ENCODE data around the gene FAM181B.

FAM181B gene

GRCh38 chr11:82754410-82754809, 20.7 kb upstream of the FAM181B start:
- Mint-ChIP-seq H3K4me1 (ENCODE audit: low read depth) (no peaks in the 10 kb centered on the region), H3K36me3 (ENCODE audit: low read depth) (no peaks in the 10 kb centered on the region), H3K27me3 (peaks cover 9% of the 10 kb centered on the region), H3K27ac (no peak overlapping the region), H3K4me3 (no peak overlapping the region), H3K9me3 (no peaks in the 10 kb centered on the region)
- intact Hi-C loops (cut with micrococcal nuclease), result no loop called here

- Mint-ChIP-seq H3K27ac (no peak overlapping the region), H3K4me1 (ENCODE audit: low read depth) (no peaks in the 10 kb centered on the region), H3K9me3 (no peaks in the 10 kb centered on the region), H3K4me3 (no peak overlapping the region), H3K27me3 (peaks cover 9% of the 10 kb centered on the region), H3K36me3 (ENCODE audit: low read depth) (no peaks in the 10 kb centered on the region)
- intact Hi-C loops (cut with micrococcal nuclease), result no loop called here
These were observed 20.3 kb upstream of the FAM181B start for GRCh38 chr11:82753921-82754320.

- Mint-ChIP-seq H3K4me3 (no peak overlapping the region), H3K36me3 (ENCODE audit: low read depth) (no peaks in the 10 kb centered on the region), H3K4me1 (ENCODE audit: low read depth) (no peaks in the 10 kb centered on the region), H3K9me3 (no peaks in the 10 kb centered on the region), H3K27me3 (peaks cover 9% of the 10 kb centered on the region), H3K27ac (no peak overlapping the region)
- intact Hi-C loops (cut with micrococcal nuclease), result no loop called here
These were observed 19.1 kb upstream of the FAM181B start for GRCh38 chr11:82752801-82753200.

GRCh38 chr11:82750643-82751139, 17.0 kb upstream of the FAM181B start:
- no peaks in the 10 kb centered on the region for H3K36me3 Mint-ChIP-seq (ENCODE audit: low read depth)
- no peak overlapping the region for H3K27ac Mint-ChIP-seq
- H3K27me3 Mint-ChIP-seq, result peaks cover 10% of the 10 kb centered on the region
- H3K4me3 Mint-ChIP-seq, result no peak overlapping the region
- H3K9me3 Mint-ChIP-seq, result no peaks in the 10 kb centered on the region
- H3K4me1 Mint-ChIP-seq (ENCODE audit: low read depth), result no peaks in the 10 kb centered on the region
- intact Hi-C loops (cut with micrococcal nuclease), result no loop called here

- Mint-ChIP-seq H3K4me1 (ENCODE audit: low read depth) (no peaks in the 10 kb centered on the region), H3K27ac (no peak overlapping the region), H3K9me3 (no peaks in the 10 kb centered on the region), H3K36me3 (ENCODE audit: low read depth) (no peaks in the 10 kb centered on the region), H3K4me3 (no peak overlapping the region), H3K27me3 (peaks cover 10% of the 10 kb centered on the region)
- intact Hi-C loops (cut with micrococcal nuclease), result no loop called here
These were observed 13.8 kb upstream of the FAM181B start for GRCh38 chr11:82747471-82747870.

GRCh38 chr11:82738091-82738490, 4.4 kb upstream of the FAM181B start:
- intact Hi-C loops (cut with micrococcal nuclease), result no loop called here
- H3K4me3 Mint-ChIP-seq, result no peak overlapping the region
- peaks cover 8% of the 10 kb centered on the region for H3K4me1 Mint-ChIP-seq (ENCODE audit: low read depth)
- no peaks in the 10 kb centered on the region for H3K36me3 Mint-ChIP-seq (ENCODE audit: low read depth)
- H3K27ac Mint-ChIP-seq, result no peak overlapping the region
- H3K9me3 Mint-ChIP-seq, result no peaks in the 10 kb centered on the region
- peaks cover 40% of the 10 kb centered on the region for H3K27me3 Mint-ChIP-seq

- Mint-ChIP-seq H3K27ac (no peak overlapping the region), H3K4me3 (no peak overlapping the region), H3K9me3 (no peaks in the 10 kb centered on the region), H3K27me3 (peaks cover 72% of the 10 kb centered on the region), H3K36me3 (ENCODE audit: low read depth) (no peaks in the 10 kb centered on the region), H3K4me1 (ENCODE audit: low read depth) (peaks cover 8% of the 10 kb centered on the region)
- intact Hi-C loops (cut with micrococcal nuclease), result no loop called here
These were observed 436 bp upstream of the FAM181B start for GRCh38 chr11:82734120-82734479.

- Mint-ChIP-seq H3K27me3 (peaks cover 74% of the 10 kb centered on the region), H3K9me3 (no peaks in the 10 kb centered on the region)
- intact Hi-C loops (cut with micrococcal nuclease), result no loop called here
These were observed 775 bp downstream of the FAM181B start for GRCh38 chr11:82732734-82733443.

GRCh38 chr11:82732348-82732733, 1.3 kb downstream of the FAM181B start:
- Mint-ChIP-seq H3K27me3 (peaks cover 73% of the 10 kb centered on the region), H3K36me3 (ENCODE audit: low read depth) (no peaks in the 10 kb centered on the region), H3K4me1 (ENCODE audit: low read depth) (peaks cover 8% of the 10 kb centered on the region), H3K9me3 (no peaks in the 10 kb centered on the region), H3K4me3 (no peak overlapping the region), H3K27ac (no peak overlapping the region)
- intact Hi-C loops (cut with micrococcal nuclease), result no loop called here

More at GRCh38 chr11:82732734-82733443, 775 bp downstream of the FAM181B start:
- Mint-ChIP-seq H3K36me3 (ENCODE audit: low read depth) (no peaks in the 10 kb centered on the region), H3K4me3 (peak overlapping the region; percentile 49), H3K27ac (no peak overlapping the region), H3K4me1 (ENCODE audit: low read depth) (peaks cover 8% of the 10 kb centered on the region)

GRCh38 chr11:82731691-82732277, 1.9 kb downstream of the FAM181B start:
- intact Hi-C loops (cut with micrococcal nuclease), result no loop called here
- Mint-ChIP-seq H3K27me3 (peaks cover 73% of the 10 kb centered on the region), H3K36me3 (ENCODE audit: low read depth) (no peaks in the 10 kb centered on the region), H3K27ac (no peak overlapping the region), H3K4me3 (no peak overlapping the region), H3K4me1 (ENCODE audit: low read depth) (peaks cover 8% of the 10 kb centered on the region), H3K9me3 (no peaks in the 10 kb centered on the region)

GRCh38 chr11:82730754-82731153, 2.9 kb downstream of the FAM181B start:
- no peaks in the 10 kb centered on the region for H3K36me3 Mint-ChIP-seq (ENCODE audit: low read depth)
- peaks cover 8% of the 10 kb centered on the region for H3K4me1 Mint-ChIP-seq (ENCODE audit: low read depth)

GRCh38 chr11:82730286-82730685, 3.4 kb downstream of the FAM181B start:
- peaks cover 65% of the 10 kb centered on the region for H3K27me3 Mint-ChIP-seq
- no peaks in the 10 kb centered on the region for H3K36me3 Mint-ChIP-seq (ENCODE audit: low read depth)
- no peak overlapping the region for H3K4me3 Mint-ChIP-seq
- no peaks in the 10 kb centered on the region for H3K9me3 Mint-ChIP-seq
- no peak overlapping the region for H3K27ac Mint-ChIP-seq
- intact Hi-C loops (cut with micrococcal nuclease), result no loop called here
- peaks cover 8% of the 10 kb centered on the region for H3K4me1 Mint-ChIP-seq (ENCODE audit: low read depth)

More at GRCh38 chr11:82730754-82731153, 2.9 kb downstream of the FAM181B start:
- H3K27me3 Mint-ChIP-seq, result peaks cover 68% of the 10 kb centered on the region
- no peak overlapping the region for H3K27ac Mint-ChIP-seq
- H3K9me3 Mint-ChIP-seq, result no peaks in the 10 kb centered on the region
- H3K4me3 Mint-ChIP-seq, result no peak overlapping the region
- intact Hi-C loops (cut with micrococcal nuclease), result no loop called here

- no peaks in the 10 kb centered on the region for H3K9me3 Mint-ChIP-seq
- no peaks in the 10 kb centered on the region for H3K36me3 Mint-ChIP-seq (ENCODE audit: low read depth)
- no peak overlapping the region for H3K4me3 Mint-ChIP-seq
- intact Hi-C loops (cut with micrococcal nuclease), result no loop called here
- H3K4me1 Mint-ChIP-seq (ENCODE audit: low read depth), result no peaks in the 10 kb centered on the region
- H3K27me3 Mint-ChIP-seq, result peaks cover 11% of the 10 kb centered on the region
- no peak overlapping the region for H3K27ac Mint-ChIP-seq
These were observed 9.6 kb downstream of the FAM181B start for GRCh38 chr11:82724026-82724425.

GRCh38 chr11:82722231-82722630, 11.4 kb downstream of the FAM181B start:
- no peaks in the 10 kb centered on the region for H3K36me3 Mint-ChIP-seq (ENCODE audit: low read depth)
- H3K27ac Mint-ChIP-seq, result no peak overlapping the region
- H3K9me3 Mint-ChIP-seq, result no peaks in the 10 kb centered on the region
- peaks cover 9% of the 10 kb centered on the region for H3K27me3 Mint-ChIP-seq
- intact Hi-C loops (cut with micrococcal nuclease), result no loop called here
- no peaks in the 10 kb centered on the region for H3K4me1 Mint-ChIP-seq (ENCODE audit: low read depth)
- H3K4me3 Mint-ChIP-seq, result no peak overlapping the region

Measured in dendritic cell treated with granulocyte-macrophage colony-stimulating factor and Interleukin-4, amounts not matched to agents 40 ng/mL and 50 ng/mL, for 4 days (primary cell).